Measurements from ENCODE around the gene SLC6A17.

DNA sequence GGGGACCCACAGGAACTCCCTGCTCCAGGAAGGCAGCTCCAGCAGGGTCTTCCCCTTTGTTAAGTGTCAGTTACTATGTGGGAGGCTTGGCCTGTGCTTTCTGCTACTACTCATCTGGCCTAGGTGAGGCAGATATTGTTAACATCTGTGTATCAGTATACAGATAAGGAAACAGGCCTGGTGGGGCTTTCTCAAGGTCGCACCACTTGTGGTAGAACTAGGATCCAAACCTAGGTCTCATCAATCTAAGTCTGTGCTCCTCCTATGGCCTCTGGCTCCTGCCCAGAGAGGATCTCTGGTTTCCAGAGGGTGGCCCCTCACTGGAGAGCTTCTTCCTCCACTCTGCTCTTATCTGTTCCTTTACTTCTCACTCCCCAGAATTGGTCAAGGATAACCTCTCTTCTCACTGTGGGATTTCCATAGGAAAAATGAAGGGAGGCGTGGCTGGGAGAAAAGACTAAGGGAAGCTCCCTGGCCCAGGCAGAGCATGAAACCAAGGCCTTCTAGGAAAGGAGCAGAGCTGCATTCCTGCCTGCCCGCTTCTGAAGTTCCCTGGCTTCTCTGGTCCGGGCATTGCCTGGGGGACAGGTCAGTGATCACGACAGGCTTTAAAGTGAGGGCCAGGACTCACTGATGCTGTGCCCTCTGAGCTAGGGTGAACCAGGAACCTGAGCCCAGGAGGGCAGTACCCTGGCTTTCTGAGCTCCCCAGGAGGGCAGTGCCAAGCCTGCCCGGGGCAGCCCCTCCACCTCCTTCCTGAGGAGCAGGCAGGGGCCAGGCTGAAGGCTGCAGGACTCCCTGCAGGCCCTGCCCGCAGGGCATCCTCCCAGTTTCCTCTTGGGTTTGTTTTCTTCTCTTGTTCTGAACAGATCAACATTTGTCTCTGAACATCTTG lies 65.6 kb downstream of the SLC6A17 start:
- no peak for TF ChIP-seq EZH2phosphoT487 (IDR thresholded peaks at IDR 0.05; ENCODE audit: insufficient read depth, low read depth)
- no peak for TF ChIP-seq EZH2 (IDR thresholded peaks at IDR 0.05; ENCODE audit: insufficient read depth, poor library complexity, severe bottlenecking)
